Cardiac muscle cell (in vitro differentiated cells and primary cell): Measurements from ENCODE around the gene XDH. TPM values are rescaled to one million over a fixed set of nuclear protein-coding genes. Genes with fewer than 3 reads are reported as not detected.

ENCODE experiments used
- DNase-seq, 2 donors: peaks; one replicate each; pipeline versions ENCODE4 v3.0.0 to v3.0.0-alpha.2; 2010 to 2017; ENCODE audit warnings: low read depth in 1 of 2, low spot score in 1 of 2
- H3K27ac ChIP-seq: fragments of 200-600 bp; sonication (generic); 2 replicates; pipeline ENCODE4 v1.5.1; 2016
- H3K27me3 ChIP-seq: fragments of 200-600 bp; sonication (generic); 2 replicates; pipeline ENCODE4 v1.6.0; 2016; ENCODE audit warnings: control low read depth
- H3K36me3 ChIP-seq: fragments of 200-600 bp; sonication (generic); 2 replicates; pipeline ENCODE4 v1.5.1; 2016; ENCODE audit warnings: control low read depth
- H3K4me1 ChIP-seq: fragments of 200-600 bp; sonication (generic); 2 replicates; pipeline ENCODE4 v1.8.1; 2017; ENCODE audit warnings: low read depth, mild to moderate bottlenecking, mixed run types
- H3K4me3 ChIP-seq: fragments of 200-600 bp; sonication (generic); 2 replicates; pipeline ENCODE4 v1.5.1; 2016; ENCODE audit warnings: mild to moderate bottlenecking
- H3K9me3 ChIP-seq: fragments of 200-600 bp; sonication (generic); 2 replicates; pipeline ENCODE4 v1.5.1; 2017; ENCODE audit warnings: low read depth, mild to moderate bottlenecking, control low read depth
- CTCF ChIP-seq: IDR thresholded peaks from 2 replicates; pipeline ENCODE4 v1.5.1; 2012; ENCODE audit warnings: low read depth, mild to moderate bottlenecking, low read length
- polyA plus RNA-seq: library from polyadenylated mRNA; unstranded; fragments of >200 nt; fragmentation: Nextera tagmentation; extraction: Ambion mirVana; gene quantifications from 2 replicates; pipeline ENCODE4 v1.2.1, GENCODE V29; 2016
- total RNA-seq: library from RNA; depleted of rRNA; stranded (reverse); fragments of >200 nt; gene quantifications from 2 replicates; pipeline ENCODE4 v1.2.3, GENCODE V29; 2016

The XDH gene
- total and polyA plus RNA-seq, 2 experiments from 2014 or later, result 0.17 to 0.69 TPM

- Histone ChIP-seq H3K4me3 (no peak overlapping the region), H3K36me3 (no peaks in the 10 kb centered on the region), H3K27me3 (no peaks in the 10 kb centered on the region), H3K9me3 (no peaks in the 10 kb centered on the region), H3K4me1 (peaks cover 2% of the 10 kb centered on the region), H3K27ac (no peak overlapping the region)
- DNase-seq, result peak in 1 of 2 donors; percentile 41
- TF ChIP-seq CTCF, result no peak
Observed at GRCh38 chr2:31337197-31337596, 77.3 kb downstream of the XDH start.

- Histone ChIP-seq H3K9me3 (no peaks in the 10 kb centered on the region), H3K27me3 (no peaks in the 10 kb centered on the region), H3K4me1 (peaks cover 4% of the 10 kb centered on the region), H3K27ac (no peak overlapping the region), H3K4me3 (no peak overlapping the region), H3K36me3 (no peaks in the 10 kb centered on the region)
- no peak for TF ChIP-seq CTCF
- peak in 1 of 2 donors; percentile 60 for DNase-seq
Observed at GRCh38 chr2:31335921-31336585, 78.5 kb downstream of the XDH start.

- Histone ChIP-seq H3K36me3 (no peaks in the 10 kb centered on the region), H3K27me3 (no peaks in the 10 kb centered on the region), H3K9me3 (no peaks in the 10 kb centered on the region), H3K4me3 (no peak overlapping the region), H3K4me1 (peaks cover 4% of the 10 kb centered on the region), H3K27ac (no peak overlapping the region)
- DNase-seq, result no peak
- no peak for TF ChIP-seq CTCF
Observed at GRCh38 chr2:31334311-31335026, 80.1 kb downstream of the XDH start.

- no peak overlapping the region for H3K4me3 ChIP-seq
- H3K9me3 ChIP-seq, result no peaks in the 10 kb centered on the region
- H3K27me3 ChIP-seq, result no peaks in the 10 kb centered on the region
- no peak overlapping the region for H3K27ac ChIP-seq
- no peaks in the 10 kb centered on the region for H3K36me3 ChIP-seq
- H3K4me1 ChIP-seq, result peaks cover 4% of the 10 kb centered on the region
- DNase-seq, result peak; percentile 86 to 87
- TF ChIP-seq CTCF, result peak; percentile 99
Observed at GRCh38 chr2:31333527-31334183, 80.9 kb downstream of the XDH start.

- Histone ChIP-seq H3K27ac (no peak overlapping the region), H3K4me1 (peaks cover 4% of the 10 kb centered on the region), H3K4me3 (no peak overlapping the region)
Observed at GRCh38 chr2:31333046-31333445, 81.5 kb downstream of the XDH start.

More at GRCh38 chr2:31333046-31333445, 81.5 kb downstream of the XDH start:
- H3K27me3 ChIP-seq, result no peaks in the 10 kb centered on the region
- DNase-seq, result no peak
- no peaks in the 10 kb centered on the region for H3K9me3 ChIP-seq
- TF ChIP-seq CTCF, result no peak
- H3K36me3 ChIP-seq, result no peaks in the 10 kb centered on the region
